ENCODE measurements around the gene SNX10.

The SNX10 gene

DNA sequence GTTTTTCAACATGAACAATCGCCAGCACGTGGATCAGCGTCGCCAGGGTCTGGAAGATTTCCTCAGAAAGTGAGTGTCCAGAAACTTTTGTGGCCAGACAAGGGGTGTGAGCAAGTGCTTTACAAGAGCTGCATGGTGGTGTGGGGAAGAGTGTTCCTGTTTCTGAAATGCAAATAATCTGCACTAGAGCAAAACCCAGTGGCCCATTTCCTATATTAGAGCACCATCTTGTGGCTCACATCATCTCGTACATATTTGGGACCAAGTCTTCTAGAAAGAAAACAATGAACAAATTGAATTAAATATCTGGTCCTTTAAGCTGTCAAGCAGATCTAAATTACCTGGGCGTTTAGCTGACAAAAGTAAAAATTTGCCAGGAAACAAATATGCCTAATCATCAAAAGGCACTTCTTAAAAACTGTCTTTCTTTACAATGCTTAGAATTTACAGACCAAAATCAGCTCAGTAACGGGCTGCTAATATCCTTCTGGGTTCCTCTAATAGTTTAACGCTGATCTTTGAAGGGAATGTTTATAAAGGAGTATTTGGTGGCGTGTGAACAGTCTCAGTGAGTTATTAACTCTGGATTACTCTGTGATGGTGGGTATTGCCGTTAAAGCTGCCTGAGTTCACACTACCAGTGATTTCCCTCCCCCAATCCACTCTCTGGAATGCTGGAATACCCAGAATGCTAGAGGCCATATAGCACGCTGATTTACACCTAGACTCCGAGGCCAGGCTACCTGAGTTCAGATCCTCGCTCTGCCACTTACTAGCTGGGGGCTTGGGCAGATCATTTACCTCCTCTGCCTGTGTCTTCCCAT is 73.6 kb downstream of the SNX10 start:
- TF ChIP-seq, protein P1, sequence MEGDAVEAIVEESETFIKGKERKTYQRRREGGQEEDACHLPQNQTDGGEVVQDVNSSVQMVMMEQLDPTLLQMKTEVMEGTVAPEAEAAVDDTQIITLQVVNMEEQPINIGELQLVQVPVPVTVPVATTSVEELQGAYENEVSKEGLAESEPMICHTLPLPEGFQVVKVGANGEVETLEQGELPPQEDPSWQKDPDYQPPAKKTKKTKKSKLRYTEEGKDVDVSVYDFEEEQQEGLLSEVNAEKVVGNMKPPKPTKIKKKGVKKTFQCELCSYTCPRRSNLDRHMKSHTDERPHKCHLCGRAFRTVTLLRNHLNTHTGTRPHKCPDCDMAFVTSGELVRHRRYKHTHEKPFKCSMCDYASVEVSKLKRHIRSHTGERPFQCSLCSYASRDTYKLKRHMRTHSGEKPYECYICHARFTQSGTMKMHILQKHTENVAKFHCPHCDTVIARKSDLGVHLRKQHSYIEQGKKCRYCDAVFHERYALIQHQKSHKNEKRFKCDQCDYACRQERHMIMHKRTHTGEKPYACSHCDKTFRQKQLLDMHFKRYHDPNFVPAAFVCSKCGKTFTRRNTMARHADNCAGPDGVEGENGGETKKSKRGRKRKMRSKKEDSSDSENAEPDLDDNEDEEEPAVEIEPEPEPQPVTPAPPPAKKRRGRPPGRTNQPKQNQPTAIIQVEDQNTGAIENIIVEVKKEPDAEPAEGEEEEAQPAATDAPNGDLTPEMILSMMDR (IDR thresholded peaks at IDR 0.05; ENCODE audit: low read length, missing control alignments) = peak; percentile 71
- DNase-seq (ENCODE audit: low read depth) = peak; percentile 86
- no peak overlapping the region for H3K4me3 ChIP-seq (replicated peaks; ENCODE audit: low read depth, low read length)

DNA sequence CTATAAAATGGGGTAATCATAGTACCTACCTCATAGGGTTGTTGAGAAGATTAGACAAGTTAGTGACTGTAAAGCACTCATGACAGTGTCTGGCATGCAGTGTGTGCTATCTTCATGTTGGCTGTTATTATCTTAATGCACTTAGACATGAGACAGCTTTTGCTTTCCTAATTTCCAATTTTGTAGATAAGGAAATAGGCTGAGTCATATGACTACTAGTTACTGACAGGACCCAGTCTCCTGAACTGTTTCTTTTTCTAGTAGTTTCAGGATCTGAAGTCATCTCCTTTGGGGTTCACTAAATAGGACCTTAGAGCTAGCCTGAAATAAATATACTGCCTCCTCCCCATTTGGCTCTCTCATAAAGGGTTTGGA is 74.2 kb downstream of the SNX10 start:
- TF ChIP-seq, protein P1 (IDR thresholded peaks at IDR 0.05; ENCODE audit: low read length, missing control alignments) = no peak
- no peak for DNase-seq (ENCODE audit: low read depth)
- no peak overlapping the region for H3K4me3 ChIP-seq (replicated peaks; ENCODE audit: low read depth, low read length)

DNA sequence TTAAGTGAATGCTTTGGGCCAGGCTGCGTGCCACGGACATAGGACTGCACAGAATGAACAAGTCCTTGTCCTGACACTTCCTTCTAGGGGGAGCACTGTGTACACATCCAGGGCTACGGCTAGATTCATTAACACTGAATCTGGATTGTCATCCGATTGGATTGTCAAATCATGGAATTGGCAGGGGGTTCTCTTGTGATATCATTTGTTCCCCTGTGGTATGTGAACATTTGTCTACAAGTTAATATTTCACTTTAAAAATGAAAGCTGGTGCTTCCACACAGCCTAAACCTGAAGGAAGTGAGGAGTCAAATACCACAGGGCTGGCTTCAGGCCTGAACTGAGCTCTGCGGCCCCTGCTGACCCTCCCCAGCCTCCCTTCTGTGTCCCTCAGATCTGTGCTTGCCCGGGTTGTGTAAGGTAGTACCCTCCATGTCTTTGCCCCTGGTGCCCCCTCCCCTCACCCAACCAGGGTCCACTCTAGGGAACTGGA is 75.6 kb downstream of the SNX10 start:
- no peak overlapping the region for H3K4me3 ChIP-seq (replicated peaks; ENCODE audit: low read depth, low read length)
- DNase-seq (ENCODE audit: low read depth) = no peak
- TF ChIP-seq, protein P1 (IDR thresholded peaks at IDR 0.05; ENCODE audit: low read length, missing control alignments) = no peak

DNA sequence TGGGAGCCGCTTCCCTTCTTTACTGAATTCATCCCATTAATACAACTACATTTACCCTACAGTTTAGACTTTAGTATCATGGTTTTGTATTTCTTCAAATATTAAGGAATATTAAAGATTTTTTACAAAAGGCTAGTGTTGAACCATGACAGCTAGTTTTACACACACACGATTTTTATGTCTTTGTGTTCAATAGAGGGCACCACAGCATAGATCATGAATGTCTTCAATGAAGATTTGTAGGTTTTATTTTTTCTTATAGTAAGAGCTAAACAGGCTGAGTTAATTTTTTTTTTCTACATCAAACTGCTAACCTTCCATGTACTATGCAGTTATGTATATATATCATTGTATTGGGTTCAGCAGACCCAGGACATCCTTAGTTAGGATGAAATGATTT is 76.9 kb downstream of the SNX10 start:
- TF ChIP-seq, protein P1 (IDR thresholded peaks at IDR 0.05; ENCODE audit: low read length, missing control alignments) = peak; percentile 2
- H3K4me3 ChIP-seq (replicated peaks; ENCODE audit: low read depth, low read length) = no peak overlapping the region
- DNase-seq (ENCODE audit: low read depth) = peak; percentile 16

DNA sequence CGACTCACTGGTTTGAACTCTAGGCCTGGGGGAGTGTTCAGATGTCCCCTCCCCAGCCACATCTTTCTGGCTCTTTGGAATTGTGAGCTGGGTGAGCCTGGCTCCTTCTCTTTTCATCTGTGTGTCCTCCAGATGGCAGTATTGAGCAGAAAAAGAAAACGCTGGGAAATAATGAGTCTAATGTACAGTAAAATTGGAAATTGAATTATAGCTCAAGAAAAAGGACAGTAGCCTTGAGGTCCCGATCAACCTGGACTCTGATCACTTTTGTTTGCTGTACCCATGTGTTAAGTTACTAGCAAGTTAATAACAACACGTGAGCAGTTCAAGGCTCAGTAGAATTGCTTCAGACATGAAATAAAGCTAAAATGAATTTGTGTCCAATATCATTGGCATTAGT is 77.9 kb downstream of the SNX10 start:
- TF ChIP-seq, protein P1 (IDR thresholded peaks at IDR 0.05; ENCODE audit: low read length, missing control alignments) = peak; percentile 75
- peak; percentile 58 for DNase-seq (ENCODE audit: low read depth)
- H3K4me3 ChIP-seq (replicated peaks; ENCODE audit: low read depth, low read length) = no peak overlapping the region

DNA sequence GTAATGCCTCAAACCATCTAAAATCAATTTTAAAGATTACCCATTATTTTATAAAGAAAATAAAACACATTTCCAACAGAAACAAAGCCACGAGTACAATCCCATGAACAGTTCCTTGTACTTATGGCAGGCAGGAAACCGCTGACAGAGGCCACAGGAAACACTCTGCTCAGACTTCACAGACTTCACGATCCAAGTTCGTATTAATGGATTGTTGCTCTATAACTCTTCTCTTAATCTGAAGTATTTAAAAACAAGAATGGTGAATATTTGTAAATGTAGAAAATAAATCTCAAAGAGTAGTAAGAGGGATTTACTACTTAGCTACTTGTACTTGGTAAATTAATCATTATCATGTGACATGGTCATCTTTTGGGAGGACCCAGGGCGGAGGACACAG is 78.3 kb downstream of the SNX10 start:
- no peak for DNase-seq (ENCODE audit: low read depth)
- H3K4me3 ChIP-seq (replicated peaks; ENCODE audit: low read depth, low read length) = no peak overlapping the region
- TF ChIP-seq, protein P1 (IDR thresholded peaks at IDR 0.05; ENCODE audit: low read length, missing control alignments) = no peak

DNA sequence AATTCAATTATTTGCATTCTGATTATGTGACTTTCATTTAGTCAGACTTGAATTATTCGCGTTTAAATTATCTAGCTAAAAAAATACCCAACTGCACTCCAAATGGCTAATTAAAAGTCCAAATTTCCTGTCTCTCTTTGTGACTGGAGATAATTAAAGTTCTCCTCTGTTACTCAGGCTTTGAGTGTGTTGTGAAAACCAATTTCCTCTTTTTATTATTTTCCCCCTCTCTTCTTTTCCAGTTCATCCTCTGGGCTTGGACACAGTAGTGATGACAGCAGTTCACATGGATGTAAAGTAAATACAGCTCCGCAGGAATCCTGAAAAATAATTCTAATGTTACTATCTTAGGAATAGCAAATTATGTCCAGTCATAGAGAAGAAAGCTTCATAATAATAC is 80.6 kb downstream of the SNX10 start:
- DNase-seq (ENCODE audit: low read depth) = no peak
- no peak overlapping the region for H3K4me3 ChIP-seq (replicated peaks; ENCODE audit: low read depth, low read length)
- TF ChIP-seq, protein P1 (IDR thresholded peaks at IDR 0.05; ENCODE audit: low read length, missing control alignments) = no peak

Data from fibroblast of pulmonary artery (primary cell).